COLO668 (cell line): Measurements from ENCODE around the gene IZUMO1.
"Not testable (repeated sequence)": the region's sequence is repeated elsewhere in the genome, so short reads cannot be mapped to it uniquely, and the experiment has no call there.

ENCODE experiments used
- DNase-seq: peaks from one replicate; lab custom pipeline; 2025; ENCODE audit not compliant: unreplicated experiment; lab: John Stamatoyannopoulos, UW

The IZUMO1 gene

GRCh38 chr19:48746738-48747575, at the start of gene IZUMO1:
Gene IZUMO1, minus strand, starts transcription at chr19:48746909. Its CDS starts 1,050 bp downstream, at chr19:48745859.
- DNase-seq = no peak

DNA sequence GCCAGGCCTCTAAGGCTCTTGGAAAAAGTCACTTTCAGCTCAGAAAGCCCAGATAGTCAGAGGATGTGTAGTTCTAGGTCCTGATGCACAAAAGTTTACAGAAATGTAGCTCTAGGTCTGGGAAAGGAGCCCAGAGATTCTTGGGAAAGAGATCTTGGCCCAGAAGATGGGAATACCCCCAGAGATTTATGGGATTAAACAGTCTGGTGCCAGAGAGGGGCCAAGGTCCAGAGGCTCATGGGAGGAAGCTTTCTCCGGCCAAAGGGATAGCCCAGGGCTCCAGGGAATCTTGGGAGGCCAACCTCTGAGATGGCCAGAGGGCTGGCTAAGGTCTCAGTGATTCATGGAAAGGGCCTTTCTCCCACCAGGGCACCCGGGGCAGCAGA, 49.0 kb upstream of the IZUMO1 start:
- DNase-seq = no peak

DNA sequence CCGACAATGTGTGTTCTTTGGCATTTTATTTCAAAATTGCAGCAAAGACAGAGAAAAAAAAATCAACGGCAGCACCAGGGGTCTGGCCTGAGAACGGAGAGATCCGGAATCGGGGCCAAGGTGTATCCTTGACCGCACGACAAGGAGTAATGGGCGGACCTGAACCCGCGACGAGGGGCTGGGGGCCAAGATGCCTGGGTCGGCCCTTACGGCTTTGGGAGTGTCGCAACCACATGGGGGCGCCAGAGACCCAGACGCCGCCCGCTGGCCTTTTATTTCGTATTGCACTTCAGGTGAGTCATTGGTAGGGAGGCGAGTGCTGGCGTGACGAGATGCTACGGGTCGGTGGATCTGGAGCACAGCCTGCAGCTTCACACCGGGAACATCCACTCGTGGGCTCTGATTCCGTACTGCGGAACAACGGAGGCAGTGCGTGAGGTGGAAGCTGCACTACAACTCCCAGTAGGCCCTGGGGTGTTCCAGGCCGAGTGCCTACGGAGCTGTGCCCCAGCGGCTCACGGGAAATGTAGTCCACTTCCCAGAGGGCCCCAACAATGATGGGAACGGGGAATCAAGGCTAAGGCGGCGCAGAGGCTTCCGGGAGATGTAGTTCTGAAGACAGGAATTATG, 48.5 kb upstream of the IZUMO1 start:
- DNase-seq = peak; percentile 87

GRCh38 chr19:48794291-48794690, 47.6 kb upstream of the IZUMO1 start:
- no peak for DNase-seq

- DNase-seq = no peak
Measured at GRCh38 chr19:48793271-48793670, 46.6 kb upstream of the IZUMO1 start.

- not testable (repeated sequence) for DNase-seq
Measured at GRCh38 chr19:48787331-48787730, 40.6 kb upstream of the IZUMO1 start.

DNA sequence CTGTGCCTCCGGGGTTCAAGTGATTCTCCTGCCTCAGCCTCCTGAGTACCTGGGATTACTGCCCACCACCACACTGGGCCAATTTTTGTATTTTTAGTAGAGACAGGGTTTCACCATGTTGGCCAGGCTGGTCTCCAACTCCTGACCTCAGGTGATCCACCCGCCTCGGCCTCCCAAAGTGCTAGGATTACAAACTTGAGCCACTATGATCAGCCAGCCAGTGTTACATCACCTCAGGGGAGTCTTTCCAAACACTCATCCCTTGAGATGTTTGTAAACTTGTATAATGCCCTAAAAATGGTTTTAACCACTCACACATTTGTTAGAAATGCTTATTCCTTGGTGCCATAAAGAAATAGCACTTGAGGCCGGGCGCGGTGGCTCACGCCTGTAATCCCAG, 39.7 kb upstream of the IZUMO1 start:
- DNase-seq = not testable (repeated sequence)

DNA sequence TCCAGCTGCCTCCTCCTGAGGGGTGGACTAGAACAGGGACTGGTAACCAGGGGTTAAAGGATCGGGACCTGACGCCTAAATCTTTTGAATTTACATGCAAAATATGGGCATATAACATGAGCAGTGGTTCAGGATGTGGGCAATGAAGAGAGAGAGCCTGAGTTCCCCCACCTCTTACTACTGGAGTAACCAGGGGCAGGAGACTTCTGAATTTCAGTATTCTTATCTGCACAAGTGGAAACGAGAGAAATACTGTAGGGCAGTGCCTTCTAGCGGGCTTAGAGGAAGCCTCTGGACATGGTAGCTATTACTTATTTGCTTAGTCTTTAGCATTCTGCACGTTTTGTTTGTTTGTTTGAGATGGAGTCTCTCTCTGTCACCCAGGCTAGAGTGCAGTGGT, 37.8 kb upstream of the IZUMO1 start:
- DNase-seq = no peak

DNA sequence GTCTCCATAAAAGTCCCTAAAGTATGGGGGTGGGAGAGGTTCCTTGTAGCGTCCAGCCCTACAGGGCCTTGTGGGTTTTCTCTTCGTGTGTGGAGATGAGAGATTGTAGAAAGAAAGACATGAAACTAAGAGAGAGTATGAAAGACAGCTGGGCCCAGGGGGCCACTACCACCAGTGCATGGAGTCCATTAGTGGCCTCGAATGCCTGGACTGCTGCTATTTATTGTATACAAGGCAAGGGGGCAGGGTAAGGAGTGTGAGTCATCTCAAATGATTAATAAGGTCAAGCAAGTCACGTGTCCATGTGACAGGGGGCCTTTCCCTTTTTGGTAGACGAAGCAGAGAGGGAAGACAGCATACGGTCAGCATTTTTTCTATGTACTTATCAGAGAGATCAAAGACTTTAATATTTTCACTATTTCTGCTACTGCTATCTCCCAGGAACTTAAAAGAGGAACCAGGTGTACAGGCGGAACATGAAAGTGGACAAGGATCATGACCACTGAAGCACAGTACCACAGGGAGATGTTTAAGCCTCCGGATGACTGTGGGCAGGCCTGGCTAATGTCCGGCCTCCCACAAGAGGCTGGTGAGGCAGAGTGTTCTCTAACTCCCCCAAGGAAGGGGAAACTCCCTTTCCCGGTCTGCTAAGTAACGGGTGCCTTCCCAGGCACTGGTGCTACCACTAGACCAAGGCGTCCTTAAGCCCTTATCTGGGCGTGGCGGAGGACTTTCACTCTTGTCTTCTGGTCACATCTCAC, 34.1 kb upstream of the IZUMO1 start:
- no peak for DNase-seq

GRCh38 chr19:48779636-48780035, 32.9 kb upstream of the IZUMO1 start:
- DNase-seq = no peak

DNA sequence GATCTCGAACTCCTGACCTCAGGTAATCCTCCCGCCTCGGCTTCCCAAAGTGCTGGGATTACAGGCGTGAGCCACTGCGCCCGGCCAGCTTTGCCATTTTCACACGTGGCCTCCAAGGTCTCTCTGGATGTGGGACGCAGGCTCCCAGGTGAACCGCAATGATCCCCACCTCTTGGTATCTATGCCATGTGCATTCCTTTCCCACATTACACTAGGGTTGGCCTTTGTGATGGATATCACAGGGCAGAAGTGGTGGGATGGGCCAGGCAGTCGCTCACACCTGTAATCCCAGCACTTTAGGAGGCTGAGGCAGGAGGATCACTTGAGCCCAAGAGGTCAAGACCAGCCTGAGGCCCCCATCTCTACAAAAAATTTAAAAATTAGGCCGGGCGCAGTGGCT, 31.0 kb upstream of the IZUMO1 start:
- no peak for DNase-seq

DNA sequence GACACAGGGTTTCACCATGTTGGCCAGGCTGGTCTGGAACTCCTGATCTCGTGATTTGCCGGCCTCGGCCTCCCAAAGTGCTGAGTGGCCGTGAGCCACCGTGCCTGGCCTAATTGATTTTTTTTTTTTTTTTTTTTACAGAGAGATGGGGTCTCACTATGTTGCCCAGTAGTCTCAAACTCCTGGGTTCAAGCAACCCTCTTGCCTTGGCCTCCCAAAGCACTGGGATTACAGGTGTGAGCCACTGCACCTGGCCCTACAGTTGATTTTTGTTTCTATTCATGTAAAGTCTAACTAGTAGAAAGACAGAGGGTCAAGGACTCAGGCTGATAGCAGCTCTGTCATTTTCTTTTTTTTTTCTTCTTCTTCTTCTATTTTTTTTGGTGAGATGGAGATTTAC, 30.4 kb upstream of the IZUMO1 start:
- no peak for DNase-seq

- DNase-seq = no peak
Measured at GRCh38 chr19:48772503-48772953, 25.8 kb upstream of the IZUMO1 start.

- no peak for DNase-seq
Measured at GRCh38 chr19:48770734-48771472, 24.2 kb upstream of the IZUMO1 start.

- no peak for DNase-seq
Measured at GRCh38 chr19:48770266-48770665, 23.6 kb upstream of the IZUMO1 start.

DNA sequence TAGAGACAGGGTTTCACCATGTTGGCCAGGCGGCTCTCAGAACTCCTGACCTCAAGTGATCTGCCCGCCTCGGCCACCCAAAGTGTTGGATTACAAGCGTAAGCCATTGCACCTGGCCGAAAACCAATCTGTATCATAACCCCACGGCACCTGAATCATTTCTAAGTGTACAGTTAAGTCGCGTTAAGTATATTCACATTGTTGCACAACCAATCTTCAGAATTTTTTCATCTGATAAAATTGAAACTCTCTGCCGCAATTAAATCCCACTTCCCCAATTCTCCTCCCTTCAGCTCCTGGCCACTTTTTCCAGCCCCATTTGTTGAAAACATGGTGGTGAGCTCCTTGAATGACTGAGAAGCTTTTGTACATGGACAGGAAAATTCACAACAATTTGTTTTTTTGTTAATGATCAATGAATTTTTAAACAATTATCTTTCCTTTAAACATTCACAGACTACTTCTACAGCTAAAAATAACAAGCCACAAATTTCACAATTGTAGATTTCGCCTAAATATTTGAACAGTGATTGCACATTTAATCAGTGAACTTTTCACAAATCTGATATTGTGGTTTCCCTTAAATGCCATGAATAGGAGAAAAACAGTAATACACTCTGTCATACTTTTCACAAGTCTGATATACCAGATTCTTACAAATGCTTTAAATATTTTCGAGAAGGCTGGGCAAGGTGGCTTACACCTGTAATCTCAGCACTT, 22.4 kb upstream of the IZUMO1 start:
- no peak for DNase-seq

- not testable (repeated sequence) for DNase-seq
Measured at GRCh38 chr19:48768171-48768753, 21.6 kb upstream of the IZUMO1 start.

DNA sequence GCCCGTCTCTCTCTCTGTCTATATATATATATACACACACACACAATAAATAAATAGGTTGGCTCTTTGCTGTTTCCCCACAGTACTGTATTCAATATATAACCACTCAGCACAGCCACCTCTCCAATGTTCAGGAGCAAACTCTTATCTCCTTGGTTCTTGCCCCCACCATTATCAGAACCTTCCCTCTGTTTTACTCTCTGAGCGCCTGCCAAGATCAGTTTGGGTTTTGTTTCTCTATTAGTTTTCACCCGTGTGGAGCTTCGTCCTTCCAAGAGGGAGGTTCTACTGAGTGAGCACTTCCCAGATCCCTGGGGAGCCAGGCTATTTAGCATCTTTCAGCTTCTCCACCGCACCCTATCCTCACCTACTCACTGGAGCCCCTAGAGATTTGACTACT, 19.1 kb upstream of the IZUMO1 start:
- not testable (repeated sequence) for DNase-seq

DNA sequence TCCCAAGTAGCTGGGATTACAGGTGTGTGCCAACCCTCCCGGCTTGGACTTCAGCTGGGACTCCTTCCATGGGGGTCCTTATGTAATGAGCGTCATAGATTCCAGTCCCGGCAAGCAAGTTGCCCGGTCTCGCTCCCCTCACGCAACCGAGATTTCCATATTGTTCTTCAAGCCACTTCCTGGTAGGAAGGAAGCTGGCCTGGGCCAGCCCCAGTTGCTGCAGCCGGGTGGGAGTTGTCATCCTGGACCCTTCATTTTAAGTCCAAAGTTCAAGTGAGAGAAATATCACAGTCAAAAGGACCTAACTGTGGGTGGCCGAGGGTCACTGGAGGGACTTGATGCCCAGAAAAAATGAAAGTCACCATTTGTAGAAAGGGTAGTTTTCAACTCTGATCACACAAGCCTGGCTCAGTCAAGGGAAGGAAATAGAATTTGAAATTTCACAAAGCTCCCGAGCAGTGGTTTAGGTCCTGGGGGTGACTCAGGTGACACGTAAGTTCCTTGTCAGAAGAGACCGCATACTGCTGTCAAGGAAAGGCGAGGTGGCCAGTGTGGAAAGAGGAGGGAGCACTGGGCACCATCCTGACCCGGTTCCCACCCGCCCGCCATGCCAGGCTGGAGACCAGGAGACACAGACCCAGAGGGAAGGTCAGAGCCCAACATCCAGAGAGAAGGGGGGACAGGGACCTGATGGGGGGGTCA, 13.9 kb upstream of the IZUMO1 start:
- DNase-seq = no peak
